HG02623 (cell line): ENCODE measurements around the gene DOK3.

Experiments used
- ATAC-seq: cut with Tn5 transposase; IDR thresholded peaks from one replicate; pipeline ENCODE4 v1.9.1; 2021; ENCODE audit warnings: moderate library complexity; ENCODE audit not compliant: unreplicated experiment

DOK3 gene

DNA sequence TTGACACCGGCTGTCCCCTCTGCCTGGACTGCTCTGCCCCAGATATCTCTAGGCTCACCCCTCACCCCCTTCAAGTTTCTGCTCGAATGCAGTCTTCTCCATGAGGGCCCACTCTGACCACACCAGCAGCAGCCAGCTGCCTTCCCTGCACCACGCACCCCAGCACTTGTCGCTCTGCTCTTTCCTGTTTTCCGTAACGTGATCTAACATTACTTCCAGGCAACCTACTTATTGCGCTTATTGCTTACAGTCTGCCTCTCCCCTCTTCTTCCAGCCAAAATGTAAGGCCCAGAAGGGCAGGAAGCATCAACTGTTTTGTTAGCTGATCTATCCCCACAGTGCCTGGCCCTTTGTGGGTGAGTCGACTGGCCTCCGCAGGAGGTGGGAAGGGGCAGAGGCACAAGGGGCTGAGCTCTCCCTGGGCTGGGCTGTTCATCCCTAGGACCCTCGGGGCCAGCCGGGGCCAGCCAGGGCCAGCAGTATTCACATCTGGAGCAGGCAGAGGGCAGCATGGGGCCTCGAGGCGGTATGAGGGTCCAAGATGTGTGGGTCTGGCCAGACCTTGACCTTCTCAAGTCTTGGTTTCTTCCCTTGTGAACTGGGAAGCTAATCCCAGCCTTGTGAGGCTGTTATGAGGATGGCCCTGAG, 24.6 kb downstream of the DOK3 start:
- no peak for ATAC-seq

DNA sequence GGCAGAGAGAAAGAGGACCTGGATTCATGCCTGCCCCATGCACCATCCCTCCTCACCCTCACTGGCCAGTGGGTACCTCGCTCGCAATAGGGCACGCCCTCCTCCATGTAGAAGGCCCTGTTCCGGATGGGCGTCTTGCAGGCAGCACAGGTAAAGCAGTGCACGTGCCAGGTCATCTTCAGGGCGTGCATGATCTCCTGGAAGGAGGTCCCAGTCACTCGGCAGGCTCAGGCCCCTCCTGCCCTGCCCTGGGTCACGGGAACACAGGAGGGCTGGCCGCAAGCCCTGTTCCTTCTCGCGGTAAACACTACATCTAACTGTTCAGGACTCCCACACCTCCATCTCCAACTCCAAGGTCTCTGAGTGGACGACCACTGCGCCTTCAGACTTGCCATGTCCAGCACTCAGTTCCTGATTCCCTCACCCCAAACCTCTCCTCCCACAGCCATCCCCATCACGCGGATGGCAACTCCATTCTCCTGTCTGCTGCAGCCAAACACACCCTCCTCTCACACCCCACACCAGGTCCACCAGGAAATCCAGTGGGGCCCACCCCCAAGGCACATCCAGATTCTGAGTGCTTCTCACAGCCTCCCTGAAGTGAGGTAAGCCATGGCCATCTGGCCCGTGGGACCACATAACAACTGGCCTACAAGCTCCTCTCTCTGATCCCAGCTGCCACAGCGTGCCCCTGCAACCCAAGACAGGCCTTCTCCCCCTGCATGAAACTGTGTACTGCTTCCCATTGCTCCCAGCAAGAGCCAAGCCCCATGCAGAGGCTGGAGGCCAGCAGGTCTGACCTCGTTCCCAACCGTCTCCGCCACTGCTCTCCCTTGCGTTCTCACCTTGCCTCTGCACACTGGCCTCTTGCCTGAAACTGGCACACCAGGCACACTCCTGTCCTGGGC, 25.4 kb downstream of the DOK3 start:
- no peak for ATAC-seq

DNA sequence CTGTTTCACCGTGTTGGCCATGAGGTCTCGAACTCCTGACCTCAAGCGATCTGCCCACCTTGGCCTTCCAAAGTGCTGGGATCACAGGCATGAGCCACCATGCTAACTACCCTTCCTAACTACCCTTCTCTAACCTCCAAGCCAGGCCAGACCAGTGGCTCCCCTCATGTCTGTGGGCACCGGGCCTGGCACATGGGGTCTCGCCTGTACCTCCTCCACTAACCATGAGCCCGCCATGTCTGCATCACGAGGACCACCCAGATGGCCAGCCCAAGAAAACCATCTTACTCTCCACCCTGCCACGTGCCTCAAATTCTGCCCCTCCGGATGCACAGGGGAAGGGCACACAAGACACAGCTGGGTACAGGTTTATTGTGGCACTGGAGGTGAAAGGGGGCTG, 26.6 kb downstream of the DOK3 start:
- no peak for ATAC-seq

DNA sequence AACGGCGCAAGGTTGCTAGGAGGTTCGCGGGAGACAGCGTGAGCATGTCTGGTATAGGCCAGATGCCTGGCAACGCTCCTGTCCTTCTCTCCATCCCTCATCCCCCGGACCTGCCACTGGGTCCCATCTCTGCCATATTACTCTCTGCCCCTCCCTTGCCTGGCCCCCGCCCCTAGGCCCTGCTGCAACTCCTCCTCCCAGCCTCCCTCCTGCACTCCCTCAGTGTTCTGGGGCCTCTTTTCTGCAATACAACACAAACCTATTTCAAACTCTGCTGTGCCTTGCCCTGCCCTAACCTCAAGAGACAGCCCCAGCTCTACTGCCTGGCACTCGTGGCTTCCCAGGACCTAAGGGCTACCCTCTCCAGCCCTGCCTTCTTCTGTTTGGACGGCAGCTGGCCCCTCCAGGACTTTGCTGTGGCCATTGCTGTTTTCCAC, 27.2 kb downstream of the DOK3 start:
- no peak for ATAC-seq

DNA sequence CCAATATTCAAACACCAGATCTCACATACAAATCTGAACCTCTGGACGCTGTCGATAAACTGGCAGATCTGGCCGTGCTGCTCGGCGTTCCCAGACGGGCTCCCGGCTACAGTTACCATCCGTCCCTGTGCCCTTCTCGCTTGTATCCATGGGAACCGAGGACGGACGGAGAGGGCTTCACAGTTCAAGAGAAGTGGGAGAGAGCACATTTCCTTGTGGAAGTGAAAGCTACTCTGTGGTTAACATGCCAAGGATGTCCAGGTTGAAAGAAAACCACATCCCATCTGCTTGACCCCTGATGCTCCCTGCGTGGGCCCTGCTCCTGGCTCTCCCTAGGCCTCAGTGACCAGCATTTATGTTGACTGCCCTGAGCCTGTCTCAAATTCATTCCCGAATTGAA, 29.9 kb downstream of the DOK3 start:
- ATAC-seq: no peak

DNA sequence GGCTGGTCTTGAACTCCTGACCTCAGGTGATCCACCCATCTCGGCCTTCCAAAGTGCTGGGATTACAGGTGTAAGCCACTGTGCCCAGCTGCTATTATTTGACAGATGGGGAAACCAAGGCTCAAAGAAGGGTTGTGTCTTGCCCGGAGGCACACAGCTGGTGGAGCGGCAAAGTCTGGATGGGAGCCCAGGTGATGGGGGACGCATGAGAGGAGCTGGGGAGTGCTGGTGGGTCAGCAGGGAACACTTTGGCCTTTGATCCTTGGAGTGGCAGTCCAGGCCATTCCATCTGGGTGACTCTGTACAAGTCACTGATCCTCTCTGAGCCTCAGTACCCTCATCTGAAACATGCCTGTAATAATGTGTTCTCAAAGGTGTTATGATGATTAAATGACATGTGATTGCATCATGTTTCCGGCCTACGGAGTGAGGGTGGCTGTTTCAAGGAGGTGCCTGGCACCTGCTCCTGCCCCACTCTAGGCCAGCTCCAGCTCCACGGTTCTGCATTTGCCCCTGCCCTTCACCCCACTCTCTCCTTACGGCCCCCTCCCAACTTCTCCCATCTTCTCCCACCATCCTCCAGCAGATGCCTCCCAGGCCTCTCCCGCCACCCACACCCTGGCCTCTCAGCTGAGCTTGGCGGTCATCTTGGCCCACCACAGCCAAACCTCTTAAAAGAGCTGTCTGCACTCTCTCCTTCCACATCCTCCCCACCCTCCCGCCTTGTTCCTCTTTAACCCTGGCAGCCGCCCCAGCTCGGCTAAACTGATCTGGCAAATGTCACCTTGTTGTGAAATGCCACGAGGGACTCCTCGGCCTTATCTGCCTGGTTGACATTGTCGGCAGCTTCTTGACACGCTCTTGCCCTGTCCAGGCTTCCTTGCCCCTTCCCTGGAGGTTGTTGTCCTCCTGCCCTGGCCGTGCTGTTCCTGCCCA, 30.6 kb downstream of the DOK3 start:
- no peak for ATAC-seq

DNA sequence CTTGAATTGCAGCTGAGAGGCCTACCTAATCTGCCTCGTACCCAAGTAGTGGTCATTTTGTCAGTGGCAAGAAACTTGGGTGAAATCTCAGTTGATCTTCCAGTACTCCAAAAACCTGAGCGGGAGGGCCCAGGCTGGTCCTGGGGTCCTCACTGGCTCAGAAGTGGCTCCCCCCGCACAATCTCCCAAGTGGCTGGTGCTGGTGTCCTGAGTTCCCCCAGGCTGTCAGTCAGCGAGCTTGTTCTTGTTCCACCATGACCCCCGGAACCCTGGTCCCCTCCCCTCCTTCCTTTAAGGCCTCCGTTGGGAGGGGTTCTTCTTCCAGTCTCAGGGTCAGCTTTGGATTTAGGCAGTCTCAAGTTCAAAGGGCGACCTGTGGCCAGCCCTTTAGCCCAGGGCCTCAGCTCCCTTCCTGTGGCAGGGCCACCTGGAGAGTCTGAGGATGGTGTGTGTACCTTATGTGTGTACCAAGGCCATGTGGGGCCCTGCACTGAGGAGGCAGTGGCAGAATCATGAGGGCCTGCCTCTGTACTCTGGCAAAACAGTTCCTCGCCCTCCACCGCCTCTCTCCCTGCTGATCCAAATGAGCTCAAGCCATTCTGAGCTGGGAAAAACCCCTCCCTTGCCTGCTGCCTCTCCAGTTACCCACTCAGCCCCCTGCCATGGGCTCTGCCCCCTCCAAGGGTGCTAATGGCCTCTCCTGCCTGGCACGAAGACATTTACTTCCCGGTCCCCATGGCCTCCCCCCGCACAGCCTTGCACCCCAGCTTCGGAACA, 31.7 kb downstream of the DOK3 start:
- ATAC-seq: no peak

DNA sequence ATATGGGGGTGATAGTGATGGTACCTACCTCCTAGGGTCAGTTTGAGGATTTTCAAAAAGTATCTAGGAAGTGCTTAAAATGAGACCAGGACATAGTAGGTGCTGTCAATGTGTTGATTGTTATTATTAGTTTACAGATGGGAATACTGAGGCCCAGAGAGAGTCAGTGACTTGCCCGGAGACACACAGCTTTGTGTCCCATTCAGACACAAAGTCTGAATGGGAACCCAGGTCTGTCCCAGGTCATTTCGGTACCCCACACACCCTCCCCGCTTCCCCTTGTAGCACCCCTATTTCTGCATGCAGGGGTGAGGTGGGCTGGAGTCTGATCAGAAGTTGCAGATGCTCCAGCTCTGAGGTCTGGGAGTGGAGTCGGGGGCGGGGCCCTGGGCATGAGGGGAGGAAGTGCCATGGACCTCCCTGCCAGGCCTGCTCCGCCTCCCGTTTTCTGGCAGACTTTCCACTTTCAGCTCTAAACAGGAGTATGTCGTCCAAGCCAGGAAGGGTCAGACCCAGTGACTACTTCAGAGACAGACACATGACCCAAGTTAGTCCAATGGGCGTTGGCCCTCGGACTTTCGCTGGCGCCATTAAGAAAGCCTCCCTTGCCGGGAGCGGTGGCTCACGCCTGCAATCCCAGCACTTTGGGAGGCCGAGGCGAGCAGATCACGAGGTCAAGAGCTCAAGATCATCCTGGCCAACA, 32.9 kb downstream of the DOK3 start:
- ATAC-seq: no peak

DNA sequence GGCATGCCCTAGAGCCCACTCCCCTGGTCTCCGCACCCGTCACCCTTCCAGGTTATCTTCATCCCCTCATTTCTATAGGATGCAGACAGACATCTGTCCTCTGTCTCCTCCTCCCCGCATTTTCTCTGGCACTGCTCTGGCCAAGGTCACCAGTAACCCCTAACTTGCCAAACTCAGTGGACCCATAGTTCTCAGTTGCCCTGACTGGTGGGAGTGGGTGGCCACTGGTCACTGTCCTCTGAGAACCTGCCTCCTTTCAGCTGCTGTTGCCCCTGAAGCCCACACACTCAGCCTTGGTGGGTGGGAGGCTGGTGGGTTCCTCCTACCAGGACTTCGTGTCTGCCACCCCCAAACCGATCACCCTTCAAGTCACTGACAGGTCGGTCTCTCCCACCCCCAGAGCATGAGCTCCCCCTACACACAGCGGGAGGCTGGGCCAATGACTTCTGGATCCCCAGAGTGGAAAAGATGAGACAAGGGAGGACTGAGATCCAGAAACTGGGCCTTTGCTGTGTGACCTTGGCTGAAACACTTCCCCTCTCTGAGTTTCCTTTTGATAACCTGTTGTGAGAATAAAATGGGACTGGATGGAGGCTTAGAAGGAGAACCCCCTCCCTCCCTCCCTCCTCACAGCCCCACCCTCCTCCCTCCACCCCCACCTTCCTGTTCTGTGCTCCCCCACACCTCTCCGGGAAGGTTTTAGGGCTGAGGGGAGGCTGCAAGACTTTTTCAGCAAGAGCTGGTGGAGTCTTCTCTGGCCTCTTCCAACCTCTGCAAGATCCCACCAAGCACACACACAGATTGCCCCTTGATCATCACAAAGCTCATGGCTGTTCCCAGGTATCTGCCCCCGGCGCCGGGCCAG, 33.8 kb downstream of the DOK3 start:
- ATAC-seq: no peak

DNA sequence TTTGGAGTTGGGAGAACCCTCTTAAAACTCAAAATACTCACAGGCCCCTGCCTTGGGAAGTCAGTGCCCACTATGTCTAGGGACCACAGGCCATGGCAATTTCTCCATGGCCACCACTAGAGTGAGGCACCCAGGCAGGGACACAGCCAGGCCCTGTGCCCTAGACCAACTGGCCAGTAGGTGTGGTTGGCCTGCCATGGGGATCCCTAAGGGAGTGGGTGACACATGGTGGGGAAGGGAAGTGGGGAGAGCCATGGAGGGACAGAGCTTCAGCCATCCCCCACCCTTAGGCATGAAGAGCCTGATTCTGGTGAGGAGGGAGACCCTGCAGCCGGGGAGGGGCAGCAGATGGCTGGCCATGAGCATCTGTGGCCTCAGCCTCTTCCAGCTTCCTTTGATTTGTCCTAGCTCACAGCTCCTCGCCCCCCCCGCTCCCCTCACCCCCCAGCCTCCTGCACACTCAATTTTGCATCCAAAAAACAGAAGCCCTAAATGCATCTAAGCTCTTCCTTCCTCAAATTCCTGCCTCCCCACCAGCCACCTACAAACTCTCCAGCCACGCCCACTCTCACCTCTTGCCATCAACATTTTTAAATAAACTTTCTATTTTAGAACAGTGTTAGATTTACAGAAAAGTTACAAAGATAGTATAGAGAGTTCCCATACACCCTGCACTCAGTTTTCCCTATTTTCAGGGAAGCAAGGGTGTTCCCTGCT, 34.6 kb downstream of the DOK3 start:
- no peak for ATAC-seq

DNA sequence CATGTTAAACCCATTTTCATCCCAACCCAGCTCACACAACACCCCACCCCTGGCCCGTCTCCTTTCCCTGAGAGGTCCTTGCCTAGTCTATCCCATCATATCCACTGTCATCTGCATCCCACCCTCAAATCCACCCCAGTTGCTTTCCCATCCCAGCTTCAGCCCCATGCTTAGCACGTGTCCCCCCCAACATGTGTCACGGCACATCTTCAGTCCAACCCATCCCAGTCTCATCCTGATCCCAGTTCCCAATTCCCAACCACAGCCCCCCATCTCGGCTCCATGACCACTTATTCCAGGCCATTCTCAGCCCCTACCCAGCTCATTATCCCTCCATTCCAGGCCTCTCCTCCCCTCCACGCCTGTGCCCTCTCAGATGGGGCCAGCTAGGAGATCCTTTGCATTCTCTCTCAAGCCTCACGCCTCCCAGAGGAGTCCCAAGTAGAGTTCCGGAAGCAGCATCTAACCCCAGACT, 35.6 kb downstream of the DOK3 start:
- no peak for ATAC-seq

DNA sequence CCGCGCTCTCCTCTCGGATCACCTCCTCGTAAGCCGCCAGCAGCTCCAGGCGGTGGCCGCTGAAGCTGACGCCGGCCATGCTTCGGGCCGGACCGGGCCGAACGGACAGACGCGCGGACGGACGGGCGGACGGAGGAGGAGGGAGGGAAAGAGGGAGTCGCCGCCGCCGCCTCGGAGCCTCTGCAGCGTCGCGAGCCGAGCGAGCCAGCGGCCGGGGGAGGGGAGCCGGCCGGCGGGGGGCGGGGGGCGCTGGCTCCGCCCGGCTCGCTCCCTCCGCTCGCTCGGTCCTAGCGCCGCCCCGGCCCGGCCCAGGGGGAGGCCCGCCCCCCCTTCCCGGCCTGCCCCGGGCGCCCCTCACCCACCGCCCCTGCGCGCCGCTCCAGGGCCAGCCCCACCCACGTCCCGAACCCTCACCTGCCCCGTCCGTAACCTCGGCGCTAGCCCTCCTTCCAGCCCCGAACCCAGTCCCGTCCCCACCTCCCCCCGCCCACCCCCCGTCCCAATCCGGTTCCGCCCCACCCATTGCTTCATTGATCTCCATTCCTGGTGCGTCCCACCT, 36.1 kb downstream of the DOK3 start, which contains the start of gene DBN1:
TSS of gene DBN1 (minus strand) at position 192 of the 559 bp plus-strand sequence. CDS start at position 79, 113 bp downstream.
- no peak for ATAC-seq

DNA sequence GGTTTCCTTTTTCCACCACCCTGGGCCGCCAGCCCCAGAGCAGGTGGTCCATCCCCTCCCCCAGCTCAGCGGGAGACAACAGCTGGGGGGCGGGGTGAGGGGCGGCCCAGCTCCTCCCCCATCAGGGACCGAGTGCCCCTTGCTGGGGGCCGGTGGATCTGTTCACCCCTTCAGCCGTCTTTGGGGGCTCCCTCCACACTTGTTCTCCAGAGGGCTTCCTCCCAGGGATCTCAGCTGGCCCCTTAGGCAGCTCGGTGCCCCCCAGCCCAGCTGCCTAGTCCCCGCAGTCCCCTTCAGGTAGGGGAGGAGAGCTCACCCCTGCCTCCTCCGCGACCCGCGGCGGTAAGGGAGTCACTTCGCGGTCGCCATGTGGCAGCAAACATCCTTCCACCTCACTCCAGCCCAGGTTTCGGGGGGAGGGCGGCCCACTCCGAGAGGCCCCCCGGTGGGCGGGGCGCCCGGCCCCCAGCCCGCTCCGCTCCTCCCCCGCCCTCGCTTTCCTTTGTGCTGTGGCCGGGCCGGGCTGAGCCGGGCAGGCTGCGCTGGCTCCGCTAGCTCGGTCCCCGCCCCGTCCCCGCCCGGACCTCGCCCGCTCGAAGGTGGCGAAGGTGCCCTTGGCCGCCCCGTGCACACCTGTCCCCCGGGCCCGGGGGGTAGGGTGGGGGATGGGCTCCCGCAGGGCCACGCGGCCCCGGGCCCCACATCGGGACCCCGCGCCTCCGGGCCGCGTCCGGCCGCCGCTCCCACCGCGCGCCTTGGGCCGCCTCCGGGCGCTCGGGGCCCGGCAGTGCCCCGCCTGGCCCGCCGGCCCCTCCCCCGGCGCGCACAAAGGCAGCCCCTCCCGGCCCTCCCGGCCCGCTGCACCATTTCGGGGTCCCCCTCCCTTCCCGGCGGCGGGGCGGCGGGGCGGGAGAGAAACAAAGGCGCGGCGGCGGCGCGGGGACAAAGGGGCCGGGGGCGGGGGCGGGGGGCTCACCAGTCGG, 36.9 kb downstream of the DOK3 start:
- no peak for ATAC-seq

DNA sequence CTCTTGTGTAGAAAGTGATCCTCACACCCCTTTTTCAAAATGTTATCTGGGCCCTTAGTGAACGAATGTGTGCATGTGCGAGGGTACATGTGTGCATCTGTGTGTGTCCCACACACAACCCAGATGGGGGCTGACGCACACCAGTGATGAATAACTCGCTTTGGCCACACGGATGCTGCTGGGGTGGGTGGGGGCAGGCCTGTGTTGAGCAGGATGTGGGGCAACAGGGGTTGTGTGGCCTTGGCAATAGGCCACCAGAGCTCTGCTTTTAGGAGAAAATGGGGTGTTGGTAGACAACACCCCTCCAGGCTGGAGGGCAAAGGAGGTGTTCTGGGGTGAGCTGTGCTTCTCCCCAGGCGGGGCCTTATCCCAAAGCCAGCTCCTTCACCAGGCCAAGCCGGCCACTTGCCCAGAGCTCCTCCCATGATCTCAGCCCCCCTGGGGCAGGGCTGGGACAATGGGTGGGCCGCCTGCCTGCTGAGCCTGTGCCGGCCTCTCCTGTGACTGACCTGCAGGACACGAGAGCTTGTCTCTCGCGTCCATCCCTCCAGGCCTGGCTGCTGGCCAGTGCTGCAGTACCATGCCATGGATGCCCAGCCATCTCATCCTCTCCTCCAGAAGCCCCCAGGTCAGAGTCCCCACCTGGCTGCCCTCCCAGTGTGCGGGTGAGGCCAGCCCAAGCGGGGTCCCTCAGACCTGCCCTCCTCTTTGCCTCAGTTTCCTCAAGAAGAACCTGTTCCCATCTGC, 37.8 kb downstream of the DOK3 start:
- ATAC-seq: no peak

DNA sequence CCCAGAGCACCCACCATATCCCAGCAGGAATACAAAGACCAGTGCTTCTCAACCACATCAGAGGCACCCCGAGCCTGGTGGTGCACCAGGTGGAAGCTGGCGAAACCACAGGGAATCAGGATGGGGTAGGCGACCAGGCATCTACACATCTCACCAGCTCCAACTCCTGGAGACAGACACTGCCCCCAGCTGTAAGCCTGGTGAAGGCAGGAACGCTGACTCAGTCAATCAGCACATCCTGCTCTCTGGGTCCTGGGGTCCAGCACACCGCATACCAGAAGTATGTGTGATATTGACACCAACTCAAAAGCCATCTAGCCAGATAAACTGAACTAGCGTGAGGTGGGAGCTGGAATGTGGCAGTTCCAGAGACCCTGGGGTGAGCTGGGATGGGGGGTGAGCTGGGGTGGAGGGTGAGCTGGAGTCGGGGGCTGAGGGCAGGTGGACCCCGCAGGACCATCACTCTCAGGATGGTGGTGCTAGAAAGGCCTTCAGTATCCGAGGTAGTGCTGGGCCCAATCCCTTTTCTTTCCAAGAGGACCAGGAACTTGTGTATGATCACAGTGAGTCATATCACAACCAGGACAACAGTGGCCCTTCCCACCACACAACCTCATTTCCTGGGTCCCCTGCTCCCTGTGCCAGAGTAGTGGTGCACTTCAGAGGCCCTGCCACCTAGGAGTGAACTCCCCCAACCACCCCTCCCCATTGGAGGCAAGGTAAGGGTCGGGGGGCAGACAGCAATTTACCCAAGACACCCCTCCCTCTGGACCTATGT, 38.7 kb downstream of the DOK3 start:
- no peak for ATAC-seq
